Limb (tissue), 2 donors: ENCODE measurements around the gene RAB34.

Experiments
- DNase-seq, 2 donors: peaks; one replicate each; pipeline ENCODE4 v3.0.0-alpha.2; 2016; ENCODE audit errors: extremely low spot score in 2 of 2

Gene RAB34

DNA sequence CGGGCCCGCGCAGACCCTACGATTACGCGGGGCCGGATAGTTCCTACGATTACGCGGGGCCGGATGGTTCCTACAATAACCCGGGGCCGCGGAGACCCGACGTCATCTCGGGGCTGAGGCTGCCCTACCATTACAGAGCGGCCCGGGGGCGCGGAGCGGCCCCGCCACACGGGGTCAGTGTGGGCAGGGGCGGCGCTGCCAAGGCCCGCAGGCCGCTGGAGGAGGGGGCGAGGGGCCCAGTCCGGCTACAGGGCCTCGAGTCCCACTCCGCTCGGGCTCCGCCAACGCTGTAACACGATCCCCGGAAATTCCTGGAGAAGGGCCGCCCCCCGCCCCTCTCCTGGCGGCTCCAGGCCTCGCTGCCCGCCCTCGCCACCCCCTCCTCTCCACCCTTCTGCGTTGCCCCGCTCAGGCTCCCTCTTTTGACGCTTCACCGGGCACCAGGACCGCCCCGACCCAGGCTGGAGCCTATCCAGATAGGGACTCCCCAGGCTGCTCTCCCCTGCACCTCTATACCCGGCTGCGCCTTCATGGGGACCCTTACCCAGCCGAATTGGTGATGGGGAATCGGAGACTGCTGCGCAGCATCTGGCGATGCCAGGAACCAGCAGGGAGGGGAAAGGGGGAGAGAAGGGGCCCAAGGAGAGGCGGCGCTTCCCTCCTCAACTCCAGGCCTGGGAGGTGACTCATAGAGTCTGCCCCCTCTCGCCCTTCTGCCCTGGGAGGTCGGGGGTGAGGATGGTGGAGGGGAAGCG lies at the start of gene RAB34:
Gene RAB34, minus strand, starts transcription at position 291 of the 755 bp plus-strand sequence. CDS start 602 bp downstream, outside the sequence.
- peak; percentile 91 to 94 for DNase-seq

DNA sequence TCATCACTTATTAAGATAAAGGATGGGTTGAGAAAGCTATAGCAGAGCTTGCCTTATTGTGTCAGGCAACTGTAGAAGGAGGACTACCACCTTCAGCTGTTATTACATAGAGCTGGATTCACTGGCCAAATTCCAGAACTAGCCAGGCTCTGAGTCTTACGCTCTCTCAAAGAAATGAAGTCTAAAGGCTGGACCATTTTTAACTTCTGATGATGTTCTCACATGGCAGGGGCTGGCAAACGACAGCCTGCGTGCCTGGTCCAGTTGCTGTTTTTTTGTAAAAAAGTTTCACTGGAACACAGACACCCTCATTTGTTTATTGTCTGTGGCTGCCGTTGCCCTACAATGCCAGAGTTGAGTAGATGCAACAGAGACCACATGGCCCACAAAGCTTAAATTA lies 47.4 kb upstream of the RAB34 start:
- DNase-seq, result no peak

GRCh38 chr17:28763804-28764266 lies 46.2 kb upstream of the RAB34 start:
- DNase-seq, result peak; percentile 68 to 78

DNA sequence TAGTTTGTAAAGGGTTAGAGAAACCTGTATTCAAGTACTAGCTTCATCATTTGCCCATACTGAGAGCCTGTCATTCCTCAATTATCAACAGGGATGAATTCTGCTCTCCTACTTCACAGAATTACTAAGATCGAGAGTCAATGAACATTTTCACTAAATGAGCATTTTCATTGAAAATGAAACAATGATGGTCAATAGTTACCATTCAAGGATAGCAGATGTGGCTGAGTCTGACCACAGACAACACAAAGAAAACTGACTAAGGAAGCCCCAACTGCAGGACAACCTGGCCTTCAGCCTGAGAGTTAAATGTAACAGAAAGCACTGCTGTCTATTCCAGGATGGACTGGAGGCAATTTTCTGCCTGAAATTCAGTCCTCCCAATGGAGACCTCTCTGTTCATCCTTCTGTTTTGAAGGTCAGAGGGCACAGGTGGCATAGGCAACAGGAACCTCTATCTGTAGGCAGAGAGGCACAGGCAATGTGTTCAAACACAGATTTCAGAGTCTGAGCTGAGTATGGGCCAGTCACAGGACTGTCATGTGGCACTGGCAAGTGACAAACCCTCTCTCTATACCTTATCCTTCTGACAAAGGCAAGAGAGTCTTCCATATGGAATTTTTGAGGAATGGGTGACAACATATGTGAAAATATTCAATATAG lies 45.6 kb upstream of the RAB34 start:
- DNase-seq, result no peak

DNA sequence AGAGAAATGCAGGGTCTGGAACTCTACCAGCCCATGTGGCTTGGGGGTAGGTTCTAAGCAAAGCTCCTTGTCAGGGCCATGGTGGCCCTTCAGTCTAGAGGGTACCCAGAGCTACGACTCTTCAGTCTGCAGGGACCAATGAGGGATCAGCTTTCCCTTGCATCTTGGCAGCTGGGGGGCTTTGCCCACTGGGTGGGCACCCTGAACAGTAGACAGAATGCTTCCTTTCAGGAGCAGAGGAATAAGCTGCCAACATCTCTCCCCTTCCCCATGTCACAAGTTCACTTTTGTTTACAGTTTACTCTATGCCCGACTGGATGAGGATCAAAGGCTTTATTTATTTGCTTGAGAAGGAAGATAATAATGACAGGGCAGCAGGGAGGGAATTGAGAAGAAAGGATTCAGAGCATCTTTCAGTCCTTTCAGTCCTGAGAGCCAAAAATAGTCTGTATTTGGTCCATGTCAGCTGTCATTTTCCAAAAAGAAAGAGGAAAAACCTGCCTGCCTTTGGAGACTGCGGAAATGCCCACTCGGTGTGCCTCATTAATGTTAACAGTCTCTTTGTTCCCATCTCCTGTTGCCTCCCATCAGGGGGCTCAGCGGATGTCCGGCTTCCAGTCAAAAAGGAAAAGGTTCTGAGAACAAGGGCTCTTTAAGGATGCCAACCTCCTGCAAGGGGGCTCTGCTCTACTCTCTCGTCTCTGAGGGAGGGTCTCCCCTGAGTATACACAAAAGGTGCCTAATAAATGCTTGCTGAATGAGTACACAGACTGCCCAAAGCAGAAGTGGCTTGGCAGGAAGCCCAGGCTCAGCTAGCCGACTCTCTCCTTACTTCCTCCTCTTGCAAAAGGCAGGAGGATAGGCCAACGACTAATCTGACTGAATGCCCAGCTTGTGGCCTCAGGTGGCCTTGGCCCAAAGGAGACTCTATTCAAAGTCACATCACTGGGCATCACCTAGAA lies 43.2 kb upstream of the RAB34 start:
- DNase-seq, result no peak

GRCh38 chr17:28759256-28759865 lies 41.7 kb upstream of the RAB34 start:
- DNase-seq, result no peak

GRCh38 chr17:28758411-28759121 lies 40.9 kb upstream of the RAB34 start:
- DNase-seq, result no peak

GRCh38 chr17:28756049-28756804 lies 38.6 kb upstream of the RAB34 start:
- DNase-seq, result no peak

GRCh38 chr17:28755486-28755885 lies 37.8 kb upstream of the RAB34 start:
- DNase-seq, result no peak

DNA sequence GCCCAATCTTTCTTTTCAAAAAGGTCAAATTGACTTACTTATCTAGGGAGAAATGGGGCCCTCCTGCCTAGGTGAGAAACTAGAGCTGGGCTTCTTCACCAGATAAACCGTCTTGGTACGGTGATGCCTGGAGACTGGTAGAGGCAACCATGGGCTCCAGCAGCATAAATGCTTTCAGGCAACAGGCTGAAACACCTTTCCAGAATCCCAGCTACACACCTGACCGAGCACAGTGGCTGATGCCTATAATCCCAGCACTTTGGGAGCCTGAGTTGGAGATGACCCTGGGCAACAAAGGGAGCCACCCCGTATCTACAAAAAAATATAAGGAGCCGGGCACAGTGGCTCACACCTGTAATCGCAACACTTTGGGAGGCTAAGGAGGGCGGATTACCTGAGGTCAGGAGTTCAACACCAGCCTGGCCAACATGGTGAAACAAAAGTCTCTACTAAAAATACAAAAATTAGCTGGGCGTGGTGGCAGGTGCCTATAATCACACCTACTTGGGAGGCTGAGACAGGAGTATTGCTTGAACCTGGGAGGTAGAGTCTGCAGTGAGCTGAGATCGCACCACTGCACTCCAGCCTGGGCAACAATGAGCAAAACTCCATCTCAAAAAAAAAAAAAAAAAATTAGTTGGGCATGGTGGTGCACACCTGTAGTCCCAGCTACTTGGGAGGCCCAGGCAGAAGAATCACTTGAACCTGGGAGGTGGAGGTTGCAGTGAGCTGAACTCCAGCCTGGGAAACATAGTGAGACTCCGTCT lies 34.1 kb upstream of the RAB34 start:
- DNase-seq, result no peak

DNA sequence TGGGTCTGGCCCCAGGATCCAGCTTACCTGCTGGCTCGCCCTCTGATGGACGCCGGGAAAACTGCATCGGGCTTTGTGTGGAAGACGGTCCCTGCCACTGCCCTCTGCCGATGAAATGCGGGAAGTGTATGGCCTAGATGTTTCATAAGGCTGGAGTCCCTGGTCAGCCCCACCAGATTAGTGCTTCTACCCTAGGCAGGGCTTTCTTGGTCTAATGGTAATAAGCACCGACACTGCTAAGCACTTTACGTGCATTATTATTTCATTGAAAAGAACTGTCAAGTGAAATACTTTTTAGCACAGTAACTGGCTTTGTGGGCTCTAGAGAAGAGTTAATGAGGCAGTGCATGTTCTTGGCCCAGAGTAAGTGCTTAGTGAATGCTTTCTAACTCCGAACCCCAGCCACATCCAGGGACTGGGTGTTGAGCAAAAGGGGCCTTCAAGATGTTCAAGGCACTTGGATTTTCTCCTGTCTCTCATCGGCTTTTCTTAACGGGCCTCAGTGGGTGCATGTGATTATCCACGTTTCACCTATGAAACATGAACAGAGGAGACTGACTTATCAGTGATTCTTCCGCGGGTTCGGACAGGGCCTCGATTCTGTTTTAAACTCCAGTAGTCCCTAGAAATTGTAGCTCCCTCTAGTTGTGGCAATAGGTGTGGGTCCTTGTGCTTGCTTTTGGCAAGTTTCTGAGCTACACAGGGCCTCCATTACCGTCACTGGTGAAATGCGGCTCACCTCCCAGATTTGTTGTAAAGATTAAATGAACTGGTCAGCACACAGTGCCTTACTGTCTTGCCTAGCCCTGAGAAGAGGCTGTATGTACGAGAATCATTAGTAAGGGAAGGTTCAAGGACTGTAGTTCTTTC lies 32.7 kb upstream of the RAB34 start:
- DNase-seq, result peak; percentile 90 to 94

DNA sequence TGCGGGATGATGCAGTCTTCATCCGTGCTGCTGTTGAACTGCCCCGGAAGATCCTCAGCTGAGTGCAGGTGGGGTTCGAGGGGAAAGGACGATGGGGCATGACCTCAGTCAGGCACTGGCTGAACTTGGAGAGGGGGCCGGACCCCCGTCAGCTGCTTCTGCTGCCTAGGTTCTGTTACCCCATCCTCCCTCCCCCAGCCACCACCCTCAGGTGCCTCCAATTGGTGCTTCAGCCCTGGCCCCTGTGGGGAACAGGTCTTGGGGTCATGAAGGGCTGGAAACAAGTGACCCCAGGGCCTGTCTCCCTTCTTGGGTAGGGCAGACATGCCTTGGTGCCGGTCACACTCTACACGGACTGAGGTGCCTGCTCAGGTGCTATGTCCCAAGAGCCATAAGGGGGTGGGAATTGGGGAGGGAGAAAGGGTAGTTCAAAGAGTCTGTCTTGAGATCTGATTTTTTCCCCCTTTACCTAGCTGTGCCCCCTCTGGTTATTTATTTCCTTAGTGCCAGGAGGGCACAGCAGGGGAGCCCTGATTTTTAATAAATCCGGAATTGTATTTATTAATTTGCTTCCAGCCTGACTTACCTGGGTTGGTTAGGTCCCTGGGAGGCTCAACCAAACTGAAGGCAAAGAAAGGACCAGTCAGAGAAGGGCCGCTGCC lies 32.0 kb upstream of the RAB34 start:
- DNase-seq, result no peak

DNA sequence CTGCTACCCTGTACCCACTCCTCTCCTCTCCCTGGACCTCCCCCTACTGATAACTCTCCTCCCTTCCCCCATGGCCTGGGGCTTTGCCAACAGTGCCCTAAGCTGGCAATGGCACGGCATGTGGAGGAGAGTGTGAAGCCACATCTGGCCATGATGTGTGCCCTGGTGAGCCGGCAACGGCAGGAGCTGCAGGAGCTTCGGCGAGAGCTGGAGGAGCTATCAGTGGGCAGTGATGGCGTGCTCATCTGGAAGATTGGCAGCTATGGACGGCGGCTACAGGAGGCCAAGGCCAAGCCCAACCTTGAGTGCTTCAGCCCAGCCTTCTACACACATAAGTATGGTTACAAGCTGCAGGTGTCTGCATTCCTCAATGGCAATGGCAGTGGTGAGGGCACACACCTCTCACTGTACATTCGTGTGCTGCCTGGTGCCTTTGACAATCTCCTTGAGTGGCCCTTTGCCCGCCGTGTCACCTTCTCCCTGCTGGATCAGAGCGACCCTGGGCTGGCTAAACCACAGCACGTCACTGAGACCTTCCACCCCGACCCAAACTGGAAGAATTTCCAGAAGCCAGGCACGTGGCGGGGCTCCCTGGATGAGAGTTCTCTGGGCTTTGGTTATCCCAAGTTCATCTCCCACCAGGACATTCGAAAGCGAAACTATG lies 31.3 kb upstream of the RAB34 start:
- DNase-seq, result no peak

DNA sequence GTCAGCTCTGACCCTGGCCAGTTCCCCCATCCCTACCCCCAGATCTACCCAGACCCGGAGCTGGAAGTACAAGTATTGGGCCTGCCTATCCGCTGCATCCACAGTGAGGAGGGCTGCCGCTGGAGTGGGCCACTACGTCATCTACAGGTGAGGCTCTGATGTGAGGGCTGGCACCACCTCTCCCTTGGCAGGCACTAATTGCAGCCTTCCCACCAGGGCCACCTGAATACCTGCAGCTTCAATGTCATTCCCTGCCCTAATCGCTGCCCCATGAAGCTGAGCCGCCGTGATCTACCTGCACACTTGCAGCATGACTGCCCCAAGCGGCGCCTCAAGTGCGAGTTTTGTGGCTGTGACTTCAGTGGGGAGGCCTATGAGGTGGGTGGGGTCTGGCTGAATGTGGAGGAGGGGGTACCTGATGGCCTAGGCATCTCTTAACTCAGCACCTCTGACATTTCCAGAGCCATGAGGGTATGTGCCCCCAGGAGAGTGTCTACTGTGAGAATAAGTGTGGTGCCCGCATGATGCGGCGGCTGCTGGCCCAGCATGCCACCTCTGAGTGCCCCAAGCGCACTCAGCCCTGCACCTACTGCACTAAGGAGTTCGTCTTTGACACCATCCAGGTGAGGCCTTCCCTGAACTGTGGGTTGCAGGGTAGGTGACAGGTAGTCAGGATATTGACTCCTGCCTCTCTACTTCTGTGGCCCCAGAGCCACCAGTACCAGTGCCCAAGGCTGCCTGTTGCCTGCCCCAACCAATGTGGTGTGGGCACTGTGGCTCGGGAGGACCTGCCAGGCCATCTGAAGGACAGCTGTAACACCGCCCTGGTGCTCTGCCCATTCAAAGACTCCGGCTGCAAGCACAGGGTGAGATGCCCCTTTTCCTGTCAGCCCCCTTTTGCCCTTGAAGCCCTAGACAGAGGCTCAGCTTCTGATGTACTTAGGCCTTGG lies 30.4 kb upstream of the RAB34 start:
- no peak for DNase-seq

DNA sequence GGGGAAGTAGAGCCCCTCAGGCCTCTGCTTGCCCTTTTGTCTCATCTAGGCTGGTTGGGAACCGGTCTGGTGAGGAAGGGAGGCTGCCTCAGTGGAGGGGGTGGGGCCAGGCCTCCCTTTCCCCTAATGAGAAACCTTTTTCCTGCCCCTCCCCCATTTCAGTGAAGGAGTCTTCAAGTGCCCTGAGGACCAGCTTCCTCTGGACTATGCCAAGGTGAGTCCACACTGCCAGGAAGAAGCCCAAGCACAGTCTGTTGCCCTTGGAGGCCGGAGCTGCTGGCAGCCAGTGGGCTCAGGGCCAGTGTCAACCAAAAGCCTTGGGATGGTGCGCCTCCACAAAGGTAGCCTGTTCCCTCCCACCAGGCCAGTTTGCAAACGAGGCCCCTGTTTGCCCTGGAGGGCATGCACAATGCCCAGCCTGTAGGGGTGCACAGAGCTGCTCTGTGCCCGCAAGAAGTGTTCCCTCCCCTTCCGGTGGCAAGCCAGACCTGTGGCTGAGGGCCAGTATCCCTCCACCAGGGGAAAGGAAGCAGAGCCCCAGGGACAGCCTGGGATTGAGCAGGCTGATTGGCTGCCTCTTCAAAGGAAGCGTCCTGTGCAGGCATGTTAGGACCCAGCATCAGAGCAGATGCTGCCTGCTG lies 29.5 kb upstream of the RAB34 start:
- DNase-seq, result peak in 1 of 2 donors; percentile 64
